HepG2 (cell line): ENCODE measurements around the gene PGA3. TPM values are rescaled to one million over a fixed set of nuclear protein-coding genes. Genes with fewer than 3 reads are reported as not detected.

Experiments used
- CREM ChIP-seq, 2 experiments: sonication (generic) in 1 of 2; formaldehyde crosslinking in 1 of 2; IDR thresholded peaks; 2 replicates each; pipeline versions ENCODE4 v1.4.0 to v1.6.1; 2016 to 2020; ENCODE audit warnings: antibody characterized with exemption in 1 of 2, mild to moderate bottlenecking in 1 of 2, missing genetic modification reagents in 1 of 2
- ELF3 ChIP-seq: IDR thresholded peaks from 2 replicates; pipeline ENCODE4 v1.6.1; 2016; ENCODE audit warnings: missing genetic modification reagents, missing compliant biosample characterization
- HMGA1 ChIP-seq: sonication (generic); formaldehyde crosslinking; conservative IDR thresholded peaks from 2 replicates; pipeline ENCODE4 v1.4.0; 2020; ENCODE audit warnings: missing genetic modification reagents
- HNF4A ChIP-seq: sonication (generic); formaldehyde crosslinking; IDR thresholded peaks from 2 replicates; pipeline ENCODE4 v1.4.0; 2020; ENCODE audit warnings: missing genetic modification reagents
- HNRNPL ChIP-seq: fragments of 200-400 bp; formaldehyde crosslinking; IDR thresholded peaks from 2 replicates; pipeline ENCODE4 v1.6.1; 2017; ENCODE audit warnings: mild to moderate bottlenecking, low read depth, low read length
- KDM6A ChIP-seq: IDR thresholded peaks from 2 replicates; pipeline ENCODE4 v1.6.1; 2016; ENCODE audit warnings: low read depth
- KLF6 ChIP-seq: IDR thresholded peaks from 2 replicates; pipeline ENCODE4 v1.8.0; 2016; ENCODE audit warnings: missing biosample characterization, missing genetic modification reagents
- NFAT5 ChIP-seq: sonication (generic); formaldehyde crosslinking; IDR thresholded peaks from 2 replicates; pipeline ENCODE4 v1.4.0; 2020; ENCODE audit warnings: missing genetic modification reagents
- SMC3 ChIP-seq: IDR thresholded peaks from 2 replicates; pipeline ENCODE4 v1.6.1; 2011; ENCODE audit warnings: low read length, improper control_type of control experiment
- TEAD3 ChIP-seq: optimal IDR thresholded peaks from 2 replicates; pipeline ENCODE3; 2016; ENCODE audit warnings: borderline replicate concordance
- TGIF2 ChIP-seq: IDR thresholded peaks from 2 replicates; pipeline ENCODE4 v1.6.1; 2016; ENCODE audit warnings: control low read depth, missing compliant biosample characterization
- WIZ ChIP-seq: sonication (generic); formaldehyde crosslinking; IDR thresholded peaks from 2 replicates; pipeline ENCODE4 v1.5.1; 2020; ENCODE audit warnings: mild to moderate bottlenecking, missing genetic modification reagents
- ZNF335 ChIP-seq: sonication (generic); formaldehyde crosslinking; IDR thresholded peaks from 2 replicates; pipeline ENCODE4 v1.4.0; 2020; ENCODE audit warnings: missing genetic modification reagents
- ZNF44 ChIP-seq: sonication (generic); formaldehyde crosslinking; IDR thresholded peaks from 2 replicates; pipeline ENCODE4 v1.5.1; 2020; ENCODE audit warnings: mild to moderate bottlenecking, missing genetic modification reagents
- ZNF615 ChIP-seq: sonication (generic); formaldehyde crosslinking; IDR thresholded peaks from 2 replicates; pipeline ENCODE4 v1.5.0; 2020; ENCODE audit warnings: mild to moderate bottlenecking, missing genetic modification reagents, borderline replicate concordance
- ZNF710 ChIP-seq: sonication (generic); formaldehyde crosslinking; IDR thresholded peaks from 2 replicates; pipeline ENCODE4 v1.5.0; 2020; ENCODE audit warnings: mild to moderate bottlenecking, missing genetic modification reagents, borderline replicate concordance
- ZNF761 ChIP-seq: sonication (generic); formaldehyde crosslinking; conservative IDR thresholded peaks from 2 replicates; pipeline ENCODE4 v1.4.0; 2020; ENCODE audit warnings: mild to moderate bottlenecking, missing genetic modification reagents
- ZNF766 ChIP-seq: sonication (generic); formaldehyde crosslinking; IDR thresholded peaks from 2 replicates; pipeline ENCODE4 v1.5.0; 2020; ENCODE audit warnings: missing genetic modification reagents, borderline replicate concordance
- polyA plus RNA-seq, 8 experiments: library from polyadenylated mRNA; depleted of rRNA in 3 of 8; stranded (reverse) in 7 of 8; unstranded in 1 of 8; fragments of >200 nt; fragmentation: Illumina TruSeq in 4 of 8; extraction: Trizol in 4 of 8; gene quantifications; 2 replicates each; pipeline versions ENCODE4 v1.2.1 to v1.2.3, GENCODE V29; 2011 to 2016; ENCODE audit warnings: low read depth in 4 of 8, missing spikeins in 1 of 8, mixed read lengths in 1 of 8; ENCODE audit not compliant: insufficient read depth in 1 of 8
- total RNA-seq, 5 experiments: library from RNA; depleted of rRNA; stranded (reverse); fragments of >200 nt; fragmentation: Illumina TruSeq; extraction: Trizol; gene quantifications; 2 replicates each; pipeline ENCODE4 v1.2.3, GENCODE V29; 2016; ENCODE audit warnings: low read depth in 1 of 5
- TF ChIP-seq, protein P1 (sequence below): sonication (generic); formaldehyde crosslinking; IDR thresholded peaks from 2 replicates; pipeline ENCODE4 v1.8.0; 2022; ENCODE audit warnings: mild to moderate bottlenecking, missing genetic modification reagents

Gene PGA3
- total and polyA plus RNA-seq, 2 of the 13 experiments (the other 11 are each of a cell fraction or from before 2014, with no cell fraction given): not detected

DNA sequence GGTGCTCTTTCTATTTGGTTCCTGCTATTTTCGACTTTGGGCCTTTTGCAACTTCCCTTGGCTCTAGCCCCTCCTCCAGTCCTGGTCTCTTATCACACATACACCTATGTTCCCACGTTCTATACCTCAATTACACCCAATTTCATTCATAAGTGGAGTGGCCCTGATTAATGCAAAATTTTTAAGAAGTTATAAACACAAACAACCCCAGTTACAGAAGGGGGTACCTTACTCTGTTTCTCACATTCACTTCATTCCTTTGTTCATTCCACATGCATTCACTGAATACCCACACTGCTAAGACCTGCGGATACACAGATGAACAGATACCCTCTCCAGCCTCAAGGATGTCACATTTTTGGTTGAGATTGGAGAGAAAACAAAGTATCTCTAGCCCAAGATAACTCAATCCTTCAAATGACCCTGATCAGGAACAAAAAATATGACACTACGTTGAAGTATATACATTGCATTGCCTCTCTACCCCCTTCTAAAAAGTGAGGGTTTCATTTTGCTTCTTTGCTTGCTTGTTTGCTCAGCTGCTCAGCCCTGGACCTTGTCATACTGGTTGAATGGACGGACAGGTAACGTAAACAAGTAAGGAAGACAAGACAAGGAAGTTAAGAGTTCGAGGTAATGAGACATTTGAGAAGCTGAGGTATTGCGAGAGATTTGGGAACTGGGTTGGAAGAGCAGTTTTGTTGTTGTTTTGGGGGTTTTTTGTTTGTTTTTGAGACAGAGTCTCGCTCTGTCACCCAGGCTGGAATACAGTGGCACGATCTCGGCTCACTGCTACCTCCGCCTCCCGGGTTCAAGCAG is 38.5 kb upstream of the PGA3 start (continued):
- TF ChIP-seq NFAT5 (CRISPR knock-in tag): no peak
- TF ChIP-seq HNRNPL: no peak
- no peak for TF ChIP-seq ZNF766 (CRISPR knock-in tag)
- no peak for TF ChIP-seq CREM (IDR thresholded peaks at IDR 0.05)
- no peak for TF ChIP-seq CREM (CRISPR knock-in tag; IDR thresholded peaks at IDR 0.05)
- TF ChIP-seq TEAD3 (CRISPR knock-in tag): peak; percentile 32
- peak; percentile 66 for TF ChIP-seq HNF4A (CRISPR knock-in tag)
- TF ChIP-seq, protein P1, sequence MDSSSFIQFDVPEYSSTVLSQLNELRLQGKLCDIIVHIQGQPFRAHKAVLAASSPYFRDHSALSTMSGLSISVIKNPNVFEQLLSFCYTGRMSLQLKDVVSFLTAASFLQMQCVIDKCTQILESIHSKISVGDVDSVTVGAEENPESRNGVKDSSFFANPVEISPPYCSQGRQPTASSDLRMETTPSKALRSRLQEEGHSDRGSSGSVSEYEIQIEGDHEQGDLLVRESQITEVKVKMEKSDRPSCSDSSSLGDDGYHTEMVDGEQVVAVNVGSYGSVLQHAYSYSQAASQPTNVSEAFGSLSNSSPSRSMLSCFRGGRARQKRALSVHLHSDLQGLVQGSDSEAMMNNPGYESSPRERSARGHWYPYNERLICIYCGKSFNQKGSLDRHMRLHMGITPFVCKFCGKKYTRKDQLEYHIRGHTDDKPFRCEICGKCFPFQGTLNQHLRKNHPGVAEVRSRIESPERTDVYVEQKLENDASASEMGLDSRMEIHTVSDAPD: no peak
- TF ChIP-seq KDM6A (CRISPR knock-in tag): no peak
- TF ChIP-seq WIZ: no peak
- no peak for TF ChIP-seq ZNF335 (CRISPR knock-in tag)
- TF ChIP-seq ZNF761 (CRISPR knock-in tag): no peak
- TF ChIP-seq ZNF710 (CRISPR knock-in tag): peak; percentile 53; the same call in 1 of the 2 replicates
- TF ChIP-seq KLF6 (CRISPR knock-in tag): no peak
- peak; percentile 48 for TF ChIP-seq ELF3 (CRISPR knock-in tag)
- no peak for TF ChIP-seq HMGA1
- TF ChIP-seq TGIF2: 0 out of 2 replicates have a peak, but pooled peaks have one; percentile 23
- TF ChIP-seq SMC3: no peak
- TF ChIP-seq ZNF615: no peak
- no peak for TF ChIP-seq ZNF44 (CRISPR knock-in tag)
